ENCODE data around the gene IGSF8.

Gene IGSF8

GRCh38 chr1:160101717-160102522 is 3.5 kb upstream of the IGSF8 start:
- DNase-seq: peak; percentile 31

DNA sequence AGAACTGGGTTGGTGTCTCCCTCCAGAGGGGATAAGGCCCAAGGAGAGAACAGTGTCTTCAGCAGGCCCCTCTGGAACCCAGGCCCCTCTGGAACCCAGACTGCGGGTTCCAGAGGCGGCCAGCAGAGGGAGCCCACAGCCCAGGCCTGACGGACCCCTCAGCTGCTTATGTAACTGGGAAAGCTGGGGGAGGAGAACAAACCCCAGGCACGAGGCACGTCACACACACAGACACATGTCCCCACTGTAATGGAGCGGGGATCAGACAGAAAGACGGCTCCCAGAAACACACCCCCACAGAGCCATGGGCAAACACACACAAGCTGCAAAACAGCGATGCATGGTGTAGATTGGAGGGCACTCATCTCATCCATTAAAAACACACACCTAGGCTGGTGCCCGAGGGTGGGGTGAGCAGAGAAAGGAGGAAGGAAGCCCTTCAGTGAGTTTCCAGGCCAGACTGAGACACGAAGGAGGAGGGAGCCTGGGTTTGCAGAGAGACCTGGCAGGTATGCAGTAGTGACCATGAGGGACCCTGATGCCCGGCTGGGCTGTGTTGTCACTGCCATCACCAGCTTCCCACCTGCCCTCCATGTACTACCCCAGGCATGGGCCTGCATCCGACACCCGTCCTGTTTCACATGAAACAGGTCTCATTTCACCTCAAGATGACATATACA is 2.8 kb upstream of the IGSF8 start:
- peak; percentile 87 for DNase-seq

DNA sequence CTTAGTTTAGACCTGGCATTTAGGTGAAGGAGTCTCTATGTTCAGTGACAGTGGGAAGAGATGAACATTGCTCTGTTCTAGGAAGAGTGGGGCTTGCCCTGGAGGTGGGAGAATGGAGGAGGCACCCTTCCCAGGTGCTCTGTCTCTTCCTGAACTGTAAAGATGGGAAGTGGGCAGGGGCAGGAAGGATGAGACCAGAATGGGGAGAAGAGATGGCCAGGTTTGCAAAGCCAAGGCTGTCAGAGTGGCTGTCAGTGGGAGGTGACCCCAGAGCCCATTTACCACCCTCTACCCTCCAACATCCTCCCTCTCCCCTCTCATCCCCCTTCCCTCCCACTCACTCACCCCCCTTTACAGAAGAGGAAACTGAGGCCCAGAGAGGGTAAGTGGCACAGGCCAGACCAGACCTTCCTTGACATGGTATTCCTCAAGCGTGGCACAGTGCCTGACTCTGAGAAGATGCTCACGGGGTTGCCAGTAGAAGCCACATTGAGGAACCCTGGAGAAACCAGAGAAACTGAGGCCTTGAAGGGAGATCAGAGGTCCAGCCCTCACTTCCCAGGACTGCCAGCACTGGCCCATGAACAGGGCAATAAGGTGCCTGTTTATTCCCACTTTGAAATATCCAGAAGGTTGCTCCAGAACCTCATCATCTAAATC is 1.4 kb upstream of the IGSF8 start:
- no peak for DNase-seq

DNA sequence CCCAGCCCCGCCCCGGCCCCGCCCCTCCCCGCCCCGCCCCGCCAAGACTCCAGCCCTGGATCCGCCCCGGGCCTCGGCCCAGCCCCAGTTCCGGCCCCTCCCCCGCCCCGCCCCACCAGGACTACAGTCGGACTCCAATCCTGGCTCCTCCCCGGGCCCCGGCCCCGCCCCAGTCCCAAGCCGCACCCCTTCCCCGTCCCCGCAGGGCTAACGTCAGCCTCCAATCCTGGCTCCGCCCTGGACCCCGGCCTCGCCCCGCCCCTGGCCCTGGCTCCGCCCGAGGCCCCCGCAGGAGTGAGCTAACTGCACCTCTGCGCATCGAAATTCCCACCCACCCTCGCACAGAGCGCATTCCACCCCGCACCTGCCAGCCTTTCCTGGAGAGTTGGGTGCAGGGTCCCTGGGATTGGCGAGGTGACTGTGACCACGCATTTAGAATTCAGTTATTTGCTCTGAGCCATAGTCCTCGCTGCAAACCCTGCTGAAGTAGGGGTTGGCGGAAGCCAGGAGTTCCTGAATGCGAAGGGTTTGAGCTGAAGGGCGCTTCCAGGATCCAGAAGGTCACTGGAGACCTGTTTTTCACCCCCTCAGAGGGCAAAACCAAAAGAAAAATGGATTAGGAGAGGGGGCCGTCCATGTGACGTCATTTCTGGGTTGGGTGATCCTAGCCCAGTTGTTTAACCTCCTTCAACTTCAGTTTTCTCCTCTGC is 588 bp upstream of the IGSF8 start:
- peak; percentile 88 for DNase-seq

DNA sequence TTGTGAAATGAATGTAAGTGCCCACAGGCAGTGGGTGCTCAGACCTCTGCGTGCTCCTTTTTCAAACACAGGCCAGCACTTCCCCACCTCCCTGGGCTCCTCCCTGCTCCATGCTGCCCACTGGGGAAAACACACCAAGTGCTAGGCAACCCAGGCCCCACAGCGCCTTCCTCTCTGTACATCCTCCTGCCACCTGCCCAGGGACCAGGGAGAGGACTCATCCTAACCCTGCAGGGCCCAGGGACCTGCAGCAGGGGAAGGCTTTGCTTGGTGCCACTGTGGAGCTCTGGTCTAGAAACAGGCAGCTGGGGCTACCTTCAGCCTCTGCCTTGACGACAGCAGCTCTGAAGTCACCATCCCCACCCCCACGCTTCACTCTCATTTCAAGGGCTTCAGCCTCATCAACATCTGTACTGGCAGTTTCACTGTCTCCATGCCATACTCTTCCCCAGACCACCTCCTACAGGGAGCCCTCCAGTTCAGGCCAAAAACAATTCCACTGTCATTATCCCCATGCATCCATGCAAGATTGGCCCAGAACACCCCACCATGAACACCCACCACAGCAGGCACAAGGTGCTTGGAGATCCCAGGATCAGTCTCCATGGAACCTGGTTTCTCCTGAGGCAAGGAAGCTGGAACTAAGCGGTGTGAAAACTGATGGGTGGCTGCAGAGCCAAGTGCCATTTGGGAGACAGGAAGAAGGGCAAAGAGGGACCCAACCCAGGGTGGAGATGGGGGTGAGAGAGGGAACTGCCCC is 1.1 kb downstream of the IGSF8 start:
- no peak for DNase-seq

DNA sequence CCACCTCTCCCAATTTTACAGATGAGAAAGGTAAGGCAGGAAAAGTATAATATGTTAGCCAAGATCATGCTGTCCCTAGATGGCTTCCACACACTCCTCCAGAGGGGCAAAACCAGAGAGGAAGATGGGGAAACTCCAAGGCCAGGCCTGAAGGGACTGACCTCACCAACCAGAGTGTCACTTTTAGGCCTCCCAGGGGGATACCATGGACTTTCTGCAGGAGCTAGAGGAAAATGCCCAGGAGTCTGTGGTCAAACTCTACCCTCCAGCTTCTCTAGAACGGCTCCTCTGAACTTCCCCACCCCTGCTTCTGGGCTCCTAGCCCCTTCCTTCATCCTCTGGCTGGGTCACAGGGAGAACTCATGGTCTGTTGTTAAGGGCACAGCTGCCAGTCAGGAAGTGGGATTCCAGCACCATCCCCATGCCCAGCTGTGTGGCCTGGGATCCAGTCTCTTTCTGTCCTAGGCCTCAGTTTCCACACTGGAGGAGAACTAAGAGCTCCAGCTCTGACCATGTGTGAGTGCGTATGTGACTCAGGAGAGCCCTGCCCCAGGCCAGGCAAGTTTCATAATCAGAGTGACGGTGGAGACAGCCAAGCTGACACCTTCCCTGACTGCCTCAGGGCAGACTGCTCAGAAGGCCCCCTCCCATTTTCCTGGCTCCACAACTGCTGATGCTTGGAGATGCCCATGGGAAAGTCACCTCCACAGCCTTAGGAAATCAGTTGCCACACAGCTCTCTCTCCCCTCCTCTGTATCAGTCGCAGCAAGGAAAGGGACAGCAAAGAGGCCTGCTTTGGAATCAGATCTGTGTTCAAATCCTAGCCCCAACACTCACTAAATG is 1.9 kb downstream of the IGSF8 start:
- no peak for DNase-seq

DNA sequence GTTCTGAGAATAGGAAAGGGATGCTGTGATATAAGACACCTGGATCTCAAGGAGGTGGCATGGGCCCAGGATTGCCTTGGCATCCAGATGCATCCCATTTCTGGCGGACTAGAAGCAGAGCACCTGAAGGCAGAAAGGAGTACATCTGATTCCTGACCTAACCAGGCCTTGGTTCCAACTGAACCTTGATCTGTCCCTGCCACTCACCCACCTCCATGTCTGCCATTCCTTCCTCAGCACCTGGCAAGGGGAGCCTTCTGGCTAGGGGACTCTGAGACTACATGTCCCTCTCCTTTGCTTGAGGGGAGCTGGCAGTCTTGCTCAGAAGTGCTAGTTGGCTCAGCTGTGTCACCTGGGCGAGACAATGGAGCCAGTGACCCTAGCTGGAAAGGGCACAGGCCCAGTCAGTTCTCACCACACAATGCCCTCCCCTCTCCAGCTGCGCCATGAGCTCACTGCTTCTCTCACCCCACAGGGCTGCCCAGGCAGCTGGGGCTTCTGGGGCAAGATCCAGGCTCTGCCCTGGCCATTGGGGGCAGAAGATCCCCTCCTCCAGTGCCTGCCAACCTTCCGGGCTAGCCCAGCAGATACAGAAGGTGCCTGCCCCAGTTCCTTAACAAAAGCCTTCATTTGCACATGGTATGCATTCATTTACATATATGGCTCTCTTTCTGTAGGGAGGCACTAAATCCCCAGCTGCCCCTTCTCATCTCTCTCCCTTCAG is 2.9 kb downstream of the IGSF8 start:
- no peak for DNase-seq

DNA sequence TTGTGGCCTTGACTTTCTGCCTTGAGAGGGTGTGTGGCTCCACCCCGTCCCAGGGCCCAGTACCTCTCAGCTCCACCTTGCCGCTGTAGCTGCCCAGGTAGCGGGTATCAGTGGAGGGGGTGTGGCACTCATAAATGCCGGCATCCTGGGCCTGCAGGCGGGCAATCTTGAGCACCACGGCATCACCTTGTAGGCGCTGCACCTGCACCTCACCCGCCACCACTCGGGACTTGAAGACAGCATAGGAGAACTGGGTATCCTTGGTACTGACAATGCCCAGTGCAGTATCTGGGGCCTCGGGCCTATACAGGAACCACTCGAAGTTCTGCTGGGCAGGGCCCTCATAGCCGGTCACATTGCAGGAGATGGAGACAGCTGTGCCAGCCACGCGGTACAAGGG is 3.6 kb downstream of the IGSF8 start:
- no peak for DNase-seq

- DNase-seq: no peak
Measured at GRCh38 chr1:160094291-160094625, 4.2 kb downstream of the IGSF8 start.

GRCh38 chr1:160093624-160094290 is 4.7 kb downstream of the IGSF8 start:
- no peak for DNase-seq

- DNase-seq: no peak
Measured at GRCh38 chr1:160093069-160093395, 5.4 kb downstream of the IGSF8 start.

DNA sequence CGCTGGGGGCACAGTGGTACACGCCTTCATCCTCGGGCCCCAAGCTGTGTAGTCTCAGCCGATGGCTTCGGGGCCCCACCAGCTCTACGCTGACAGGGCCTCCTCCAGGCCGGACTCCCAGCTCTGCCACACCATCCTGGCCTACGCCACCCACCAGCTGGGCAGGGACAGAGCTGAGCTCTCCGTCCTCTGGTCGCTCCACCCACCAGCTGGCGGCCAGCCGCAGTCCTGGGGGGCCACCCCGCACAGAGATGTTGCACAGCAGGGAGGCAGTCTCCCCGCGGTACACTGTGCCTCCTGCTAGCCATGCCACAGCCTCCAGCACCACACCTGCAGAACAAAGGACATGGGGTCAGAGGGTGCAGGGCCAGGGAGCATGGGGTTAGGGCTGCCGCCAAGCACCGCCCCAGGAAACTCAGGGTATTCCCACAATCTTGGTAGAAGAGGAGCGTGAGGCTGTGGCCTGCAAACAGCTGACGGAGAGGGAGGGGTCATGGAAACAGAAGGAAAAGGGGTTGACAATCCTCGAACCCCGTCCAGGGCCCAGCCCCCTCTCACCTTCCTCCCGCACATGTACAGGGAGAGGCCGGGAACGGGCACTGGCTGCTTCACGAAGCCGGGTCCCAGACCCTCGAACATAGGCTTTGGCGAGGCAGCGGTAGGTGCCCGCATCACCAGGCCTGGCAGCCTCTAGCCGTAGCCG is 5.9 kb downstream of the IGSF8 start:
- no peak for DNase-seq

GRCh38 chr1:160091666-160092223 is 6.7 kb downstream of the IGSF8 start:
- DNase-seq: no peak

DNA sequence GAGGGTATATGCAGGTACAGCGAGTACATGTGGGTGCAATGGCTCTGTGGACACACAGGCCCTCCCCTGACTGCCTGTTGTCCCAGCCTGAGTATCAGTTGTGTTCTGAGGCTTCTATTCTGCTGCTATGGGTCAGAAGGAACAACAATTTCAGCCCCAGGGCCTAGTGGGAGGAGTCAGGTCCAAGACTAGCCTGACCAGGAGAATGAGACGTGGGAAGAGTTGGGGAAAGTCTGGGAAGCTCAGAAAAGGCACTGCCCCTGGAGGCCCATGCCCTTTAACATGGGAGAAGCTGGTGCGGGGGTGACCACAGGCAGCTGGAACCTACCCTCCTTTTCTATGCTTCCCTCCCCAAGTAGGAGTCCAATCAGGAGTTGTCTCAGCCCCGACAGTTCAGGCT is 7.7 kb downstream of the IGSF8 start:
- DNase-seq: no peak

DNA sequence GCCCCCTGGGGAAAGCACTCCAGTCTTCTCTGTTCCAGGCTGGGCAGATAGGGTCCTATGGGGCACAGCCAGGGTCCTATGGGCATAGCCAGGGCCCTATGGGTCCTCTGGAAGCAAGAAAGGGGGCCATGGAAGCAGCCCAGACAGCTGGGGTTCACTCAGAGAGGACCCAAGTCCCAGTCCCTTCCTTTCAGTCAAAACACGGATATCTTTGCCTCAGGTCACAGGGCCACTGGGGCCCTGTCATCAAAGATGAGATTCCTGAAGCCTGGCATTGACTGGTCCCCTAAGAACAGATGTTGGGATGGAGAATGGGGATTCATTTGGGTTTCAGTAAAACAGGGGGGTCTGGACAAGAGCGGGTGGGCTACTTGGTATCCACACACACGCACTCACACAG is 8.5 kb downstream of the IGSF8 start:
- DNase-seq: no peak

- DNase-seq: no peak
Measured at GRCh38 chr1:160087118-160087662, 11.2 kb downstream of the IGSF8 start.

DNA sequence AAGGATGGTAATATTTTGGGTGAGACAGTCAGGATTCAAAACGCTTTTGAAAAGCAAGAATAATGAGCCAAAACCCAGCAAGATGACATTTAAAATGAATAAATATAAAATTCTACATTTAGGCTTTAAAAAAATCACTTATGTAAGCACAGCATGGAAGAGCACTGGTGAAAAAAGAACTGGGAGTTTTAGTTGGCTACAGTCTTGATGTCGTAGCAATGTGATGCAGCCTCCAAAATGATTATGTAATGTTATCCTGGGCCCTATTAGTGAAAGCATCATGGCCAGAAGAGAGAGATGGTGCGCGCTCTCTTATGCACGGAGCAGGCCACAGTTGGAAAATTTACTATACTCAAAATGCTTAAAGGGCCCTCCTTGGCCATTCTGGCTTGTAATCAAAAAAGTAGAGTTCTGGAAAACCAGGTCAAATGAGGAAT is 11.9 kb downstream of the IGSF8 start:
- no peak for DNase-seq

DNA sequence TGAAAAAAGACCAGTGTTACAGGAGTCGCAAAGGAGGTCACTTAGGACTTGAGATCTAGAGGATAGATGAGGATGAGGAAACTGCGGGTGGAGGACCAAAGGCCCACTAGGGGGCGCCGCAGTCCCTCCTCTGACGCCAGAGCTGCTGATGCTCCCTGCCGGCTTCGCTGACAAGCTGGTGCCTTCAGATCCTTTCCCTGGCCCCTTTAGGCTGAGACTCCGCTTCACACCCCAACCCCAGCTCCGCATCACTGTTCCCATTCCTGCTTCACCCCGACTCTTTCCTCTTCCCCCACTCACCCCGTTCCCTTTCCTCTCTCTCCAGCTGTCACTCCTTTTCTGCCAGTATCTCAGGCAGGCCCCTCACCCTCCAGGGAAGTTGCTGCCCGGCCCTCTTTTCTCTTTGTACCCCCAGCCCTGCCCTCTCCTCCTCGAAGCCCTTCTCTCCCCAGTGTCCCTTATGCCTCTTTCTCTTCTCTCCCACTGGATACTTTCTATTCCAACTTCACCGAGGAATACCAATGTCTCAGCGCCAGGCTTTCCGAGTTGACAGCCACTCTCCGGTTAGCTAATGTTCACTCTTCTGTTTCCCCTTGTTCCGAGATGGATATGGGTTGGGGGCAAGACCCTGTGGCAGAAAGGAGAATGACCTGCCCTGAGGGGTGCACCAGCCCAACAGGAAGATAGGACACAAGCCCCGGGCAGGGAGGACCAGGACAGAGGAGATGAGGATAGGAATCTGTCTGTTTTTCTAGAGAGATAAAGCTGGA is 12.5 kb downstream of the IGSF8 start:
- DNase-seq: peak; percentile 78

All from NCI-H1694 treated with DMSO at 0.1 percent for 48 hours (cell line).